HEK293T (cell line): ENCODE measurements around the gene SLC36A3.

Source experiments
- ARNT ChIP-seq: fragments of 450-650 bp; IDR thresholded peaks from 2 replicates; pipeline ENCODE4 v1.6.1; 2017; ENCODE audit warnings: mild to moderate bottlenecking
- BHLHE40 ChIP-seq: fragments of 450-650 bp; IDR thresholded peaks from 2 replicates; pipeline ENCODE4 v1.6.1; 2016; ENCODE audit warnings: mild to moderate bottlenecking, moderate library complexity, borderline replicate concordance
- ELF4 ChIP-seq: fragments of 450-650 bp; IDR thresholded peaks from 2 replicates; pipeline ENCODE4 v1.6.1; 2017; ENCODE audit warnings: antibody characterized with exemption
- FOXA1 ChIP-seq: fragments of 450-650 bp; IDR thresholded peaks from 2 replicates; pipeline ENCODE4 v1.6.1; 2016; ENCODE audit warnings: mild to moderate bottlenecking
- HDGF ChIP-seq: fragments of 450-650 bp; IDR thresholded peaks from 2 replicates; pipeline ENCODE4 v1.6.1; 2017; ENCODE audit warnings: antibody characterized with exemption, borderline replicate concordance
- NFRKB ChIP-seq: fragments of 450-650 bp; IDR thresholded peaks from 2 replicates; pipeline ENCODE4 v1.6.1; 2016; ENCODE audit warnings: mild to moderate bottlenecking, moderate library complexity
- SUZ12 ChIP-seq: fragments of 450-650 bp; IDR thresholded peaks from 2 replicates; pipeline ENCODE4 v1.6.1; 2016; ENCODE audit warnings: mild to moderate bottlenecking
- TF ChIP-seq, protein P1 (sequence below): fragments of 450-650 bp; IDR thresholded peaks from 2 replicates; pipeline ENCODE4 v1.6.1; 2016

DNA sequence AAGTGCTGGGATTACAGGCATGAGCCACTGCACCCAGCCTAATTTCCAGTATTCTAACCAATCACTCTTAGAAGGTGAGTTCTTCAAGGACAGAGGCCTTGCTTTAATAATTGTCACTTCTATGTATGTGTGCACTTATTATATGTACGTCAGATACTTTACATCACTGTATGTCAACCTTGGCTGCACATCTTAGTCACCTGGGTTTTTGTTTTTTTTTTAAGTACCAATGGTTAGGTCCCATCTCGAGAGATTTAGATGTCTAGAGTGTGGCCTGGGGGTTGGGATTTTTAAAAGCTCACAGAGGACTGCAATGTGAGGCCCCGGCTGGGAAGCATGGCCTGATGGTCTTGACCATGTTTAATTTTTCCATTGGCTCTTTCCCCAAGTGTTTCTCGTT is 60.4 kb downstream of the SLC36A3 start:
- TF ChIP-seq ARNT (no peak), SUZ12 (no peak), FOXA1 (no peak), NFRKB (no peak), ELF4 (no peak), BHLHE40 (no peak), HDGF (no peak)
- TF ChIP-seq, protein P1, sequence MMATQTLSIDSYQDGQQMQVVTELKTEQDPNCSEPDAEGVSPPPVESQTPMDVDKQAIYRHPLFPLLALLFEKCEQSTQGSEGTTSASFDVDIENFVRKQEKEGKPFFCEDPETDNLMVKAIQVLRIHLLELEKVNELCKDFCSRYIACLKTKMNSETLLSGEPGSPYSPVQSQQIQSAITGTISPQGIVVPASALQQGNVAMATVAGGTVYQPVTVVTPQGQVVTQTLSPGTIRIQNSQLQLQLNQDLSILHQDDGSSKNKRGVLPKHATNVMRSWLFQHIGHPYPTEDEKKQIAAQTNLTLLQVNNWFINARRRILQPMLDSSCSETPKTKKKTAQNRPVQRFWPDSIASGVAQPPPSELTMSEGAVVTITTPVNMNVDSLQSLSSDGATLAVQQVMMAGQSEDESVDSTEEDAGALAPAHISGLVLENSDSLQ = no peak
